NB4 (cell line): ENCODE measurements around the gene GRPR.

Experiments
- DNase-seq: peaks from one replicate; pipeline ENCODE4 v3.0.0; 2010; ENCODE audit warnings: low read depth
- H3K4me3 ChIP-seq: one replicate; pipeline ENCODE4 v1.5.1; 2011; ENCODE audit warnings: mild to moderate bottlenecking, low read depth, low read length, moderate library complexity
- MYC ChIP-seq: IDR thresholded peaks from 2 replicates; pipeline ENCODE4 v1.6.1; 2011; ENCODE audit warnings: low read depth, low read length
- POLR2A ChIP-seq: IDR thresholded peaks from 2 replicates; pipeline ENCODE4 v1.6.1; 2011; ENCODE audit warnings: mild to moderate bottlenecking; ENCODE audit not compliant: insufficient read length; ENCODE audit errors: extremely low read depth
- TF ChIP-seq, protein P1 (sequence below): IDR thresholded peaks from 2 replicates; pipeline ENCODE4 v1.6.1; 2011; ENCODE audit warnings: low read depth, low read length
- TF ChIP-seq, protein P2 (sequence below): IDR thresholded peaks from one replicate; pipeline ENCODE4 v1.5.1; 2012; ENCODE audit warnings: low read depth, low read length

GRPR gene

DNA sequence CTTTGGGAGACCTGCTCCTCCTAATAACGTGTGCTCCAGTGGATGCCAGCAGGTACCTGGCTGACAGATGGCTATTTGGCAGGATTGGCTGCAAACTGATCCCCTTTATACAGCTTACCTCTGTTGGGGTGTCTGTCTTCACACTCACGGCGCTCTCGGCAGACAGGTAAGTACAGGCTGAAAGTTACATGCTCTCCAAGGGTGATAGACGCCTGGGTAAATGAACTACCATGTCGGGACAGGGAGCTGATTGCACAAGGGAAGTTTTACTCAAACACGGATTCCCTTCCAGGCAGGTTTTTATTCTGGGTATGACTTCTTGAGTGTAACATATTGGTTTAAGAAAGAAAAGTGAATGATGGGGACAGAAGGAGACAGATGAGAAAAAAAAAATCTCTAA lies 836 bp downstream of the GRPR start:
- TF ChIP-seq MYC (no peak), POLR2A (no peak)
- TF ChIP-seq, protein P1, sequence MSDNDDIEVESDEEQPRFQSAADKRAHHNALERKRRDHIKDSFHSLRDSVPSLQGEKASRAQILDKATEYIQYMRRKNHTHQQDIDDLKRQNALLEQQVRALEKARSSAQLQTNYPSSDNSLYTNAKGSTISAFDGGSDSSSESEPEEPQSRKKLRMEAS, result no peak
- TF ChIP-seq, protein P2, sequence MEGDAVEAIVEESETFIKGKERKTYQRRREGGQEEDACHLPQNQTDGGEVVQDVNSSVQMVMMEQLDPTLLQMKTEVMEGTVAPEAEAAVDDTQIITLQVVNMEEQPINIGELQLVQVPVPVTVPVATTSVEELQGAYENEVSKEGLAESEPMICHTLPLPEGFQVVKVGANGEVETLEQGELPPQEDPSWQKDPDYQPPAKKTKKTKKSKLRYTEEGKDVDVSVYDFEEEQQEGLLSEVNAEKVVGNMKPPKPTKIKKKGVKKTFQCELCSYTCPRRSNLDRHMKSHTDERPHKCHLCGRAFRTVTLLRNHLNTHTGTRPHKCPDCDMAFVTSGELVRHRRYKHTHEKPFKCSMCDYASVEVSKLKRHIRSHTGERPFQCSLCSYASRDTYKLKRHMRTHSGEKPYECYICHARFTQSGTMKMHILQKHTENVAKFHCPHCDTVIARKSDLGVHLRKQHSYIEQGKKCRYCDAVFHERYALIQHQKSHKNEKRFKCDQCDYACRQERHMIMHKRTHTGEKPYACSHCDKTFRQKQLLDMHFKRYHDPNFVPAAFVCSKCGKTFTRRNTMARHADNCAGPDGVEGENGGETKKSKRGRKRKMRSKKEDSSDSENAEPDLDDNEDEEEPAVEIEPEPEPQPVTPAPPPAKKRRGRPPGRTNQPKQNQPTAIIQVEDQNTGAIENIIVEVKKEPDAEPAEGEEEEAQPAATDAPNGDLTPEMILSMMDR, result no peak
- DNase-seq, result no peak
- no peak overlapping the region for H3K4me3 ChIP-seq

DNA sequence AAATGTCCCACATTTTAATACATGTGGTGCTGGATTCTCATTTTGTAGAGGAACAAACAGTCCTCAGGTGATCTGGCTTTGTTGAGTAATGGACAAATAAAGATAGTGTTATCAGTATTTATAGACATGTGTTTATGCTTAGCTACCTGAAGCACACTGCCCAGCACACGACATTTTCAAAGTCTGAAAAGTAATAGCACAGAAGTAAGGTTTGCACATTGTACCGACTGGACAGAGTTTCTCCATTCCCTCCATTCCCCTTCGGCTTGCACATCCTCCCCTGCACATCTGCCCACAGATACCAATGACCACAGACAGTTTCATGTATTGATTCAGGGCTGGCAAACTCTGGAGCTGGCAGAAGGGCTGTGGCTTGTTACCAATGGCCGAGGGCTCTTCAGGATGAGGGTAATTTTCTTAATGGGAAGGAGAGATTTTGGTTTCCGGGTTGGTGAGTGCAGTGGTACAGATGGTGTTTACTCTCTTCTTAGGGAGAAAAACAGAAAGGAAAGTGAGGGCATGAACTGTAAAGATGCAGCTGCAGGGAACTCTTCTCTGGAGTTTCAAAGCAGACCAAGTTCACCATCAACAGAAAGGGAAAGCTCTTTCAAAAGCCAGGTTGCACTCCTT lies 2.3 kb downstream of the GRPR start:
- no peak for DNase-seq
- H3K4me3 ChIP-seq, result no peak overlapping the region
- TF ChIP-seq, protein P1, result no peak
- TF ChIP-seq, protein P2, result no peak
- TF ChIP-seq POLR2A, result no peak
- no peak for TF ChIP-seq MYC

DNA sequence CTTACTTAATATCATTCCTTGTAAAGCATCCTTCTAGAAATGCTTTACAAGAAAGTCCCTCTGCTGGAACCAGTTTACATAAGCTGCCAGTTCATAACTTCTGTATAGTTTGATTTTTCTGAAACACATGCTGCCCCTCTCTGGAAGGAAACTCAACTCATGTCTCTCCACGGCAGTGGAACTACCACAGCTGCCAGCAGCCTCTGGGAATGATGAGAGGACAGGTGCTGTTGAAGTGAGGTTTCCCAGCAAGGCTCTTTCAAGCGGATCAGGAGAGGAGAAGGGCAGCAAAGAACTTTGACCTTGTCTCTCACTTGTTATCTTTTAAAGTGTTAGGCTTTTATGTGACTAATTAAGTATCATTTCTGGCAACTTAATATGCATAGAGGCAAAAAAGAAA lies 7.3 kb downstream of the GRPR start:
- TF ChIP-seq POLR2A (no peak), MYC (no peak)
- TF ChIP-seq, protein P1, result no peak
- TF ChIP-seq, protein P2, result no peak
- DNase-seq, result no peak
- no peak overlapping the region for H3K4me3 ChIP-seq

DNA sequence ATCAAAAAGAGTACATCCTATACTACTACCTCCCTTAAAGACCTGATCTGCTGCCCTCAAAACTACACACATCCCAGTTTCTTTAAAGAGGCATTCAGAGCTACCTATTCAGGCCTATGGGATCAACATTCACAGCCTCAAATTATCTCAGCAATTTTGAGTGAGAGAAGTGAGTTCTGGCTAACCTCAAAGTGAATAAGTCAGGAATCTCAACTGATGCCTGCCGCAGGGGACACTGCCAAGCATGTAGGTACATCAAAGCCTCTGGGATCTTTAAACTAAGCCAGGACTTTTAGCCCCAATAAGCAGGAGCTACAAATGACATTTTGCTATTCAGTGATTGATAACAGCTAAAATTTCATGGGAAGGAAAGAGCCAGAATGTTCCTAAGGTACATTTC lies 11.6 kb downstream of the GRPR start:
- no peak for DNase-seq
- no peak for TF ChIP-seq MYC
- TF ChIP-seq POLR2A, result no peak
- TF ChIP-seq, protein P1, result no peak
- TF ChIP-seq, protein P2, result no peak
- no peak overlapping the region for H3K4me3 ChIP-seq

DNA sequence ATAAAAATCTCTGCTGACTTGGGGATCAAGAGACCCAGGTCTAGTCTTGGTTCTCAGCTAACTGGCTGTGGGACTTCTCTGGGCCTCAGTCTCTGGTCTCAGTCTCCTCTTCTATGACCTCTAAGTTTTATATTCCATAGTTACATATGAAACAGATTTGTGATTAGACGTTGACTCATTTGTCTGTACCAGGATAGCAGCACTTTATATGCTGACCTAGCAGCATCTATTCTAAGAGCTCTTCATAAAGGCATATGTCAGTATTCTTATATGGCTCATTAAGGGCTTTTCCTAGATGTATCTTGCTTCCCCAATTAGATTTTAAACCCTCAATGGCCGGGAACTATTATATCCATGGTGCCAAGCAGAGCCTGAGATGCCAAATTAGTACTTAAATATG lies 12.7 kb downstream of the GRPR start:
- H3K4me3 ChIP-seq, result no peak overlapping the region
- DNase-seq, result no peak
- TF ChIP-seq, protein P1, result no peak
- no peak for TF ChIP-seq MYC
- no peak for TF ChIP-seq POLR2A
- TF ChIP-seq, protein P2, result no peak
